Fibroblast of mammary gland (primary cell): Measurements from ENCODE around the gene CDKN2B-AS1.
"Not testable (repeated sequence)": the region's sequence is repeated elsewhere in the genome, so short reads cannot be mapped to it uniquely, and the experiment has no call there.

Experiments
- DNase-seq: peaks from one replicate; pipeline ENCODE4 v3.0.0-alpha.2; 2010; ENCODE audit warnings: low read depth
- H3K4me3 ChIP-seq: 2 replicates; pipeline ENCODE4 v1.5.1; 2011; ENCODE audit warnings: low read depth, mild to moderate bottlenecking, low read length, moderate library complexity; ENCODE audit not compliant: control insufficient read depth
- TF ChIP-seq, protein P1 (sequence below): conservative IDR thresholded peaks from 2 replicates; pipeline ENCODE4 v1.5.1; 2011; ENCODE audit warnings: low read depth, low read length, inconsistent platforms; ENCODE audit not compliant: control insufficient read depth, insufficient read depth

The CDKN2B-AS1 gene

DNA sequence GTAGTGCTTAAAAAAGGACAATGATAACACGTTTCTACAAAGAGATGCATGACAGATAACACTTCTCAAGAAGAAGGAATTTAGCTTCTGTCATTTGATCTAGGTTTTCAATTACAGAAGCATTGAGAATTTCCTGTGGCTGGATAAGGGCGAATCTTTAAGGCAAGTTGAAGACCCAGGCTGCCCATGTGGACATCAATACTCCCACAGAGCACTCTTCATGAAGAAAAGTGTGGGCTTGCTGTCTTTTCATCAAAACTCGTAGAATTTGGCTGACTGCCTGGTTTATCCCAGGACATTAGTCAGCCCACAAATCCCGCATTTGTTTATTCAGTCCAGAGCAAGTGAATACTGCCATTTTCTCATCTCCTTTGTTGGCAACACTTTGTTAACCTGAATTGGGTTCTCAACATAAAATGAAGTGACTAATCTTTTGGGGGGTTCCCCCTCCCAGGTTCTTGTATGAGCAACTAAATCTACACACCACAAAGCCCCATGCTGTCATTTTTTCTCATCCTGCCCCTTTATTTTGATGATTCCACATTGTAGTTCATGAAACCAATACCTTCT, 57.9 kb downstream of the CDKN2B-AS1 start:
- no peak overlapping the region for H3K4me3 ChIP-seq
- DNase-seq = peak; percentile 100
- TF ChIP-seq, protein P1, sequence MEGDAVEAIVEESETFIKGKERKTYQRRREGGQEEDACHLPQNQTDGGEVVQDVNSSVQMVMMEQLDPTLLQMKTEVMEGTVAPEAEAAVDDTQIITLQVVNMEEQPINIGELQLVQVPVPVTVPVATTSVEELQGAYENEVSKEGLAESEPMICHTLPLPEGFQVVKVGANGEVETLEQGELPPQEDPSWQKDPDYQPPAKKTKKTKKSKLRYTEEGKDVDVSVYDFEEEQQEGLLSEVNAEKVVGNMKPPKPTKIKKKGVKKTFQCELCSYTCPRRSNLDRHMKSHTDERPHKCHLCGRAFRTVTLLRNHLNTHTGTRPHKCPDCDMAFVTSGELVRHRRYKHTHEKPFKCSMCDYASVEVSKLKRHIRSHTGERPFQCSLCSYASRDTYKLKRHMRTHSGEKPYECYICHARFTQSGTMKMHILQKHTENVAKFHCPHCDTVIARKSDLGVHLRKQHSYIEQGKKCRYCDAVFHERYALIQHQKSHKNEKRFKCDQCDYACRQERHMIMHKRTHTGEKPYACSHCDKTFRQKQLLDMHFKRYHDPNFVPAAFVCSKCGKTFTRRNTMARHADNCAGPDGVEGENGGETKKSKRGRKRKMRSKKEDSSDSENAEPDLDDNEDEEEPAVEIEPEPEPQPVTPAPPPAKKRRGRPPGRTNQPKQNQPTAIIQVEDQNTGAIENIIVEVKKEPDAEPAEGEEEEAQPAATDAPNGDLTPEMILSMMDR = no peak

DNA sequence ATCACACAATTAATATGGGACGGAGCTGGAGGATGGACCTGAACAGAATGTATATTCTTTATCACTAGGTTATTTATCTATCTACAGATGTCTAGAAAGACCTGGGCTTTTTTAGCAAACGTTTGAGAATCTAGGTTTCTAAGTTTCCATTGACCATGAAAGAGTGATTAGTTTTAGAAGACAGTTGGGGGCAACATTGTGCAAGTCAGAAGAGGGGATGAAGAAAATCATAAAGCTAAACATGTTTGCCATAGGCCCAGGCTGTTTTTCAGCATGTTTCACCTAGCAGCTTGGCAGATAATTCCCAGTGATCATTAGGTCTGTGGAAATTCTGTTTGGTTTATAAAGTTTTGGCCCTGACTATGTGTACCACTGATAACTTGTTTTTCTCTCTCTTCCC, 58.6 kb downstream of the CDKN2B-AS1 start:
- TF ChIP-seq, protein P1 = no peak
- H3K4me3 ChIP-seq = no peak overlapping the region
- DNase-seq = peak; percentile 31

DNA sequence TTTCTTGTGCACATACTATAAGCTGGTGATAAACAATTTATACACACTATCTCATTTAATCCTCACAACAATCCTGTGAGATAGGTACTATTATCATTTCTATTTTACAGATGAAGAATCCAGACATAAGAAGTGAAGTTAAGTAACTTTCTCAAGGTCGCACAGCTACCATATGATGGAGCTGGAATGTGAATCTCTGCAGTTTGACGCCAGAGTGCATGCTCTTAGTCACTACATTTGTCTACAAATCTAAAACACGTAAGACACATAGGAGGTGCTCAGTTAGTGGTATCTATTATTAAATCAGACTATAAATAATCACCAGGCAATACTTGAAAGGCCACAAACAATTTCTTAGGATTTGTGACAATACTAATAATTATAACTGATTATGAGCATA, 59.5 kb downstream of the CDKN2B-AS1 start:
- H3K4me3 ChIP-seq = no peak overlapping the region
- TF ChIP-seq, protein P1 = no peak
- DNase-seq = no peak

DNA sequence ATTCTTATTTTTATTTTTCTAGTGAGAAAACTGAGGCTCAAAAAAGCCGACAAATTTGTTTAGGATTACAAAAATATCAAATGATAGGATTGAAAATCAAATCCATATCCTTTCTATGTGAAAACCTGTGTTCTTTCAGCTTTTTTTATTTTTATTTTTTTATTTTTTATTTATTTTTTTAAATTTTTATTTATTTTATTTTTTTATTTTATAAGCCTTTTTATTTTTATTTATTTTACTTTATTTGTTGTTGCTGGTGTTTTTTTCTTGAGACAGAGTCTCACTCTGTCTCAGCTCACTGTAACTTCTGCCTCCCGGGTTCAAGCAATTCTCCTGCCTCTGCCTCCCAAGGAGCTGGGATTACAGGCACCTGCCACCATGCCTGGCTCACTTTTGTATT, 59.9 kb downstream of the CDKN2B-AS1 start:
- TF ChIP-seq, protein P1 = no peak
- no peak overlapping the region for H3K4me3 ChIP-seq
- no peak for DNase-seq

DNA sequence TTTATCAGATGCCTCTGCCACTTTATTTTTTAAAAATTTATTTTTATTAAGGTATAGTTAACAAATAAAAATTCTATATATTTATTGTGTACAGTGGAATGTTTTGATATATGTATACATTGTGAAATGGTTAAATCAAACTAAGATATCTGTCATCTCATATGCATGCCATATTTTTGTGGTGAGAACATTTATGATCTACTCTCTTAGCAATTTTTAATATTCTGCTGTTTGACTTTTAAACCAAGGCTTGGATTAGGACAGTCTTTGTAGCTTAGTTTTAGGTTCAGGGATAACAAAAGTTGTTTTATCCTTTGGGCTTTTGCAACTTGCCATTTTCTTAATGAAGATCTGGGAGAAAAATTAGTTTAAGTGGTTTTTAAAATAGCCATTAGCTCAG, 60.5 kb downstream of the CDKN2B-AS1 start:
- TF ChIP-seq, protein P1 = no peak
- DNase-seq = no peak
- no peak overlapping the region for H3K4me3 ChIP-seq

DNA sequence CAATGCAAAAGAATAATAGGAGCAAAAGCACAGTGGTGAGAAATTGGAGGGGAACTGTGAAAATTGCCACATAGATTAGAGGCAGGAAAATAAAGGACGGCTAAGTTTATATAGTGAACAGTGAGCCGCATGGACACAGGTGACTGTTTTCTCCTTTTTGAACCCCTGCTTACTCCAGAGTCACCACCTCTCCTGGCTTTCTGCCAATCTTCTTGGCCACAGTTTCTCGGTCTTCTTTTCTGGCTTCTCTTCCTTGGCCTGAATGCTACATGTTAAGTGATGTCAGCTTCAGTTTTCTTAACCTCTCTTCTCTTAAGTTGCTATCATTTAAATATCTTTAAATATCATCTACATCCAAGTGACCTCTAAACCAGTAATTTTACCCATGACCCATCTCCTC, 61.8 kb downstream of the CDKN2B-AS1 start:
- TF ChIP-seq, protein P1 = no peak
- no peak overlapping the region for H3K4me3 ChIP-seq
- DNase-seq = no peak

DNA sequence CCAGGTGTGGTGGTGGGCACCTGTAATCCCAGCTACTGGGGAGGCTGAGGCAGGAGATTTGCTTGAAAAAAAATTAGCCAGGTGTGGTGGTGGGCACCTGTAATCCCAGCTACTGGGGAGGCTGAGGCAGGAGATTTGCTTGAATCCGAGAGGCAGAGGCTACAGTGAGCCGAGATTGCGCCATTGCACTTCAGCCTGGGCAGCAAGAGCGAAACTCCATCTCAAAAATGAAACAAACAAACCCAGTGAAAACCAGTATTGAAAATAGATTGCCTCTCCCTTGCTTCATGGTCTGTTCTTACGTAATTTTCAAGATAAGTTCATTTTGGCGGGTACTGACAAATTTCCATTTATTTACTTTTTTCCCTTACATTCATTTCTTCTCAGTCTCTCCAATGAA, 63.4 kb downstream of the CDKN2B-AS1 start:
- not testable (repeated sequence) for DNase-seq, H3K4me3 ChIP-seq
